Endothelial cell of umbilical vein (primary cell): ENCODE measurements around the gene LAMTOR4. TPM values are rescaled to one million over a fixed set of nuclear protein-coding genes. Genes with fewer than 3 reads are reported as not detected.

Experiments
- BruUV-seq: library from RNA; stranded (reverse); fragments of 400-500 nt; replicated peaks from 2 replicates; lab custom pipeline; 2021; lab: Mats Ljungman, UMichigan
- CTCF ChIA-PET: fragments of 300-600, 350-600 bp; sonication (Branson Sonifier 250); formaldehyde crosslinking; loops from one replicate; lab custom pipeline; 2021; ENCODE audit warnings: antibody characterized with exemption, inconsistent platforms; lab: Charles Lee
- POLR2A ChIA-PET: fragments of 300-600, 350-600 bp; sonication (Branson Sonifier 250); formaldehyde crosslinking; loops from one replicate; lab custom pipeline; 2021; ENCODE audit warnings: antibody characterized with exemption, inconsistent platforms; lab: Charles Lee
- DNase-seq: peaks from one replicate; pipeline ENCODE4 v3.0.0-alpha.2; 2011; ENCODE audit warnings: low read depth, low spot score
- FAIRE-seq: peaks from 2 replicates; lab custom pipeline; 2011; peaks lifted over from hg19 to GRCh38; lab: Jason Lieb, UNC
- H2AFZ ChIP-seq: 2 replicates; pipeline ENCODE4 v1.6.0; 2012; ENCODE audit warnings: low read depth, low read length, control low read depth, inconsistent platforms
- H3K27ac ChIP-seq: 2 replicates; pipeline ENCODE4 v1.5.1; 2011; ENCODE audit warnings: low read depth, mild to moderate bottlenecking, control low read depth, low read length, moderate library complexity; ENCODE audit not compliant: insufficient read depth
- H3K27me3 ChIP-seq, 2 experiments: 2 replicates each; pipeline versions ENCODE4 v1.6.0 to v1.6.1; 2011; ENCODE audit warnings: low read length in 2 of 2, mixed read lengths in 1 of 2; ENCODE audit not compliant: control insufficient read depth in 2 of 2, insufficient read depth in 2 of 2
- H3K36me3 ChIP-seq, 2 experiments: 2 replicates in 1 of 2; 3 replicates in 1 of 2; pipeline ENCODE4 v1.5.1; 2011; ENCODE audit warnings: low read length in 2 of 2, mild to moderate bottlenecking in 1 of 2, moderate library complexity in 1 of 2; ENCODE audit not compliant: control insufficient read depth in 2 of 2, insufficient read depth in 2 of 2; ENCODE audit errors: extremely low read depth in 1 of 2
- H3K4me1 ChIP-seq: 3 replicates; pipeline ENCODE4 v1.5.1; 2011; ENCODE audit warnings: mild to moderate bottlenecking, low read length; ENCODE audit not compliant: control insufficient read depth, insufficient read depth; ENCODE audit errors: extremely low read depth
- H3K4me2 ChIP-seq: 2 replicates; pipeline ENCODE4 v1.6.1; 2011; ENCODE audit warnings: low read length, control low read depth, mixed read lengths; ENCODE audit not compliant: insufficient read depth
- H3K4me3 ChIP-seq, 3 experiments: fragments of 200-600 bp in 1 of 3; sonication (generic), shearing (Covaris generic) in 1 of 3; replicated peaks in 1 of 3; 2 replicates each; pipeline ENCODE4 v1.5.1; 2011 to 2016; ENCODE audit warnings: control low read depth in 3 of 3, low read length in 3 of 3, mild to moderate bottlenecking in 2 of 3, inconsistent platforms in 1 of 3, low read depth in 1 of 3, moderate library complexity in 1 of 3; ENCODE audit not compliant: insufficient read depth in 1 of 3
- H3K79me2 ChIP-seq: 2 replicates; pipeline ENCODE4 v1.6.0; 2012; ENCODE audit warnings: low read length, inconsistent platforms; ENCODE audit not compliant: control insufficient read depth, insufficient read depth
- H3K9ac ChIP-seq: replicated peaks from 2 replicates; pipeline ENCODE3; 2011; ENCODE audit warnings: low read length, control low read depth; ENCODE audit not compliant: insufficient read depth; ENCODE audit errors: extremely low read depth
- H3K9me1 ChIP-seq: replicated peaks from 3 replicates; pipeline ENCODE4 v1.6.0; 2011; ENCODE audit warnings: mild to moderate bottlenecking, low read length; ENCODE audit not compliant: control insufficient read depth, insufficient read depth; ENCODE audit errors: extremely low read depth
- H3K9me3 ChIP-seq: replicated peaks from 2 replicates; pipeline ENCODE4 v1.5.1; 2012; ENCODE audit warnings: low read length, inconsistent platforms; ENCODE audit not compliant: control insufficient read depth, insufficient read depth
- H4K20me1 ChIP-seq: replicated peaks from 2 replicates; pipeline ENCODE3; 2011; ENCODE audit warnings: mild to moderate bottlenecking, low read length; ENCODE audit not compliant: control insufficient read depth, insufficient read depth; ENCODE audit errors: extremely low read depth
- CTCF ChIP-seq, 2 donors: IDR thresholded peaks; 1 replicate in 1 of 2; 2 replicates in 1 of 2; pipeline ENCODE4 v1.5.1; 2011; ENCODE audit warnings: low read length in 2 of 2, mild to moderate bottlenecking in 2 of 2, moderate library complexity in 2 of 2, control low read depth in 1 of 2, inconsistent platforms in 1 of 2, low read depth in 1 of 2; ENCODE audit not compliant: insufficient read depth in 1 of 2; ENCODE audit errors: extremely low read depth in 1 of 2
- EZH2 ChIP-seq: IDR thresholded peaks from 2 replicates; pipeline ENCODE4 v1.6.1; 2012; ENCODE audit warnings: borderline replicate concordance, low read depth, mild to moderate bottlenecking, moderate library complexity, low read length, inconsistent platforms; ENCODE audit not compliant: severe bottlenecking
- FOS ChIP-seq: IDR thresholded peaks from 2 replicates; pipeline ENCODE4 v1.6.1; 2011; ENCODE audit warnings: mild to moderate bottlenecking, low read length, moderate library complexity, borderline replicate concordance; ENCODE audit not compliant: insufficient read depth
- GATA2 ChIP-seq: IDR thresholded peaks from 2 replicates; pipeline ENCODE4 v1.7.0; 2011; ENCODE audit warnings: low read depth, mild to moderate bottlenecking, moderate library complexity, mixed read lengths, low read length; ENCODE audit not compliant: insufficient read length, insufficient read depth
- JUN ChIP-seq: IDR thresholded peaks from 2 replicates; pipeline ENCODE4 v1.6.1; 2011; ENCODE audit warnings: borderline replicate concordance, low read depth; ENCODE audit not compliant: insufficient read length, insufficient read depth
- MAX ChIP-seq: IDR thresholded peaks from 2 replicates; pipeline ENCODE4 v1.6.1; 2011; ENCODE audit not compliant: insufficient read depth, insufficient read length
- MYC ChIP-seq: IDR thresholded peaks from one replicate; pipeline ENCODE4 v1.6.1; 2011; ENCODE audit warnings: mild to moderate bottlenecking, low read depth, low read length
- POLR2A ChIP-seq: IDR thresholded peaks from 2 replicates; pipeline ENCODE4 v1.6.1; 2012; ENCODE audit warnings: low read depth, mild to moderate bottlenecking, control low read depth, low read length
- POLR2AphosphoS5 ChIP-seq: IDR thresholded peaks from 2 replicates; pipeline ENCODE4 v1.6.1; 2012; ENCODE audit warnings: low read depth, mild to moderate bottlenecking, control low read depth, low read length, moderate library complexity; ENCODE audit not compliant: insufficient read depth
- dilution Hi-C: fragments of 300-500 bp; cut with MboI; formaldehyde crosslinking; loops from one replicate; pipeline ENCODE4 v1.15.0; 2019; ENCODE audit warnings: low sequenced_read_pairs; ENCODE audit not compliant: extremely low pct_ligation_motif_present
- intact Hi-C: fragments of 100-400 bp; cut with micrococcal nuclease; formaldehyde crosslinking; loops from one replicate; pipeline ENCODE4 v1.10.0; 2022
- polyA plus RNA-seq, 4 experiments: library from polyadenylated mRNA; depleted of rRNA in 3 of 4; stranded (reverse) in 3 of 4; unstranded in 1 of 4; fragments of >200 nt; gene quantifications; 2 replicates each; pipeline versions ENCODE4 v1.2.1 to v1.2.3, GENCODE V29; 2011 to 2012; ENCODE audit warnings: missing spikeins in 1 of 4
- total RNA-seq: library from RNA; stranded (reverse); gene quantifications from 2 replicates; pipeline ENCODE4 v1.2.3, GENCODE V29; 2021

The LAMTOR4 gene
- total and polyA plus RNA-seq, 2 donors (not counting 3 experiments of a cell fraction or from before 2014, with no cell fraction given): 139 to 520 TPM

GRCh38 chr7:100198266-100198665 is 49.5 kb downstream of the LAMTOR4 start:
- Histone ChIP-seq H3K27me3 (peaks cover 9 to 20% of the 10 kb centered on the region in 2 experiments), H3K4me3 (no peak overlapping the region), H3K9ac (no peak overlapping the region), H3K4me1 (no peaks in the 10 kb centered on the region), H3K79me2 (no peaks in the 10 kb centered on the region), H3K9me3 (no peaks in the 10 kb centered on the region), H3K36me3 (no peaks in the 10 kb centered on the region), H3K27ac (no peak overlapping the region), H3K4me2 (no peak overlapping the region), H2AFZ (no peak overlapping the region), H3K9me1 (no peaks in the 10 kb centered on the region), H4K20me1 (no peaks in the 10 kb centered on the region)
- intact Hi-C loops (no loop called here), dilution Hi-C loops (no loop called here)
- TF ChIP-seq JUN (no peak), EZH2 (no peak)
- no peak for FAIRE-seq
- ChIA-PET CTCF (interaction anchor here (1.0 kb wide), 2 partner anchors 8 kb away, joined by 3 read pairs; no protein-coding TSS in a partner anchor), POLR2A (no interaction called here)
- no TSS peak for BruUV-seq
- no peak for DNase-seq

- no peaks in the 10 kb centered on the region for H3K4me1 ChIP-seq
- CTCF ChIA-PET: interaction anchor here (1.4 to 1.8 kb wide), 3 partner anchors 11 to 68 kb away, joined by 3 to 4 read pairs (median 3); no protein-coding TSS in a partner anchor
- H3K4me3 ChIP-seq: no peak overlapping the region
- no peaks in the 10 kb centered on the region for H3K79me2 ChIP-seq
- peaks cover 11 to 19% of the 10 kb centered on the region in 2 experiments for H3K27me3 ChIP-seq
- H3K9me1 ChIP-seq: no peaks in the 10 kb centered on the region
- no peak for FAIRE-seq
- H2AFZ ChIP-seq: no peak overlapping the region
- POLR2A ChIA-PET: no interaction called here
- no peak overlapping the region for H3K9ac ChIP-seq
- H4K20me1 ChIP-seq: no peaks in the 10 kb centered on the region
- H3K36me3 ChIP-seq: no peaks in the 10 kb centered on the region
- TF ChIP-seq POLR2A (no peak), POLR2AphosphoS5 (no peak), MAX (no peak), FOS (no peak), JUN (no peak), GATA2 (no peak), CTCF (IDR thresholded peaks at IDR 0.05; ENCODE audit: extremely low read depth in 1 of 2, insufficient read depth in 1 of 2, low read depth in 1 of 2, low read length in 2 of 2) (no peak), MYC (no peak), EZH2 (no peak)
- DNase-seq: no peak
- no peak overlapping the region for H3K4me2 ChIP-seq
- no peaks in the 10 kb centered on the region for H3K9me3 ChIP-seq
- H3K27ac ChIP-seq: no peak overlapping the region
- intact Hi-C loops (no loop called here), dilution Hi-C loops (no loop called here)
- BruUV-seq: no TSS peak
Observed at GRCh38 chr7:100200693-100201092, 52.0 kb downstream of the LAMTOR4 start.
